ENCODE results near the gene CYP3A7.

- no peak for TF ChIP-seq CTCF (IDR thresholded peaks at IDR 0.05)
- TF ChIP-seq POLR2A (IDR thresholded peaks at IDR 0.05) = no peak
Observed at GRCh38 chr7:99694201-99694911, 40.6 kb downstream of the CYP3A7 start.

Measured in uterus (tissue), 2 donors.